DMS 273 treated with DMSO at 0.1 percent for 48 hours (cell line): ENCODE measurements around the gene FPR3.

Experiments used
- DNase-seq: peaks from one replicate; lab custom pipeline; 2025; lab: John Stamatoyannopoulos, UW

Gene FPR3

DNA sequence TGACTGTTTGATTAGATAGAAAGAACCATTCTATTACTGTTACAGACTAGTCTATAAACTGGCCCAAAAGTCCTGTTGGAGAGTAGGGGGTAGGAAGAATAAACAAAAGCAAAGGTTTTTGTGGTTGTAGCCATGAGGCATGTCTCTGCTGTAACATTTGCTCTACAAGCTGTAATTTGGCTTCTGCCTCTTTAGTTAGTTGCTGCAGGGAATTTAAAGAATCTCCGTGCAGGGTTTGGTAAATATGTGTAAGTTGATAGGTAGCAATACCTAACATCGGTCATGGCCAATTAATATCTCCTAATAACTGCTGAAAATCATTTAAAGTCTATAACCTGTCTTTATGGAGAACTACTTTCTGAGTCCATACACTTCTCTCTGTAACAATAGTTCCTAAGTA, 13.0 kb downstream of the FPR3 start:
- no peak for DNase-seq

DNA sequence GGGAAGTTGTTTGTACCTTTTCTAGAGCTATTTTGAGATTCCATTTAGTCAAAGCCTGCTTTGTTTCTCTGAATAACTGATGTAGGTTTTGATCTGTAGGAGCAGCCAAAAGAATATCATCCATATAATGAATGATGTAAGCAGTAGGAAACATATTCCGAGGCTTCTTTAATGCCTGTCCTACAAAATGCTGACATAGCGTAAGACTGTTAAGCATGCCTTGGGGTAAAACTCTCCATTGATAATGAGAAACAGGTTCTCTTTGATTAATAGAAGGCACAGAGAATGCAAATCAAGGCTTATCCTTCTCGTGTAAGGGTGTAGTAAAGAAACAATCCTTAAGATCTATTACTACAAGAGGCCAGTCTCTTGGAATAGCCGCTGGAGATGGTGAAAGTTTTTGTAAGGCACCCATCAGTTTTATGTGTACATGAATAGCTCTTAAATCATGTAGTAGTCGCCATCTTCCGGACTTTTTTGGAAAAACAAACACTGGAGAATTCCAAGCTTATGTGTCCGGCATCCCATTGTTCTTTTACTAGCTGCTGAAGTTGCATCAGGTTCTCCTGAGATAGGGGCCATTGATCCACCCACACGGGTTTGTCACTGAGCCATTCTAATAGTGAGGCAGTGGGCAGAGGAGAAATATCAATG, 13.5 kb downstream of the FPR3 start:
- DNase-seq: no peak

DNA sequence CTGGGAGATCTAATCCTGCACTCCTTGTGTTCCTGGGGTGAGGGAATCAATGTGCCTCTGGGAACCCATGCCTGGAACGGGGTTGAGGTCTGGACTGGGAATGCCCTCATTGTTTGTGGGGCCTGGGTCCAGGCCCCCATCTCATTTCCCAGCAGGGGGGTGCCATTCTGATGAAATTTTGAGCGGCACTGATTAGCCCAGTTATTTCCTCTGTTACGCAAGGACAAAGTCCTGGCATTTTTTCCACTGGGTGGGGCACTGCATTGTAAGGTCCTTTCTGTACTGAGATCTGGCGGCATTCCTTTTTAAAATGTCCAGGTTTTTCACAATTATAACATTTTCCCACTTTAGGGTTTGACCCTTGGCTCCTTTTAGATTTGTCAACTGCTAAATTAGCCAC, 14.8 kb downstream of the FPR3 start:
- no peak for DNase-seq

DNA sequence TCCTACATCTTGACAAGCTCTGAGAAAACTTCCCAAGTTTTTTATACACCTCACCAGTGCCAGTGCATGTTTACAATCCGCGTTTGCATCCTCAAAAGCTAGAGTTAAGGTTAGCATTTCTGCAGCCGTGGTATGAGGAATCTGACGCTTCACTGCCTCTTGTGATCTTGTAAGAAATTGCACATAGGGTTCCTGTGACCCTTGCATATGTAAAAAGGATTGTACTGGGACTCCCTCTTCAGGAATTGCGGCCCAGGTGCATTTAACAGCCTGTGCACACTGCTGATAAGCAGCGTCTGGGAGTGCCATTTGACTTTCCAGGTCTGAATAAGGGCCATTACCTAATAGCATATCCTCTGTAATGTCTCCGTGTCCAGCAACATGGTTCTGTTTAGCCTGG, 15.3 kb downstream of the FPR3 start:
- DNase-seq: no peak

DNA sequence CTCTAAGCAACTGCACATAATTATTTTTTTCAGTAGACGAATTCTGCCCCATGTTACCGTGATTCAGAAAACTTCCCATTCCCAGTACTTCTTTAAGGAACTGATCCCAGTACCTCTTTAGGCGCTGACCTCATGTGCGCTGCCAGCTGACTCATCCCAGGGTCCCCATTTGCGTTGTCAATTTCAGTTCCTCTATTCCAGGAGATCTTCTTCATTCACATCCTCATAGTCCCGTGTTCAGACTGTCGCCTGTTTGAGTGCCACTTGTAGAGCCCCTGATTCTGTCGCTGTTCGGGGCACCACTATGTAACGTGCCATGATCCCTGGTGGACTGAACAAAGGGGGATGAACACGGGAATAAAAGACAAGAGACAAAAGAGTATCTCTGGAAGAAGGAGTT, 16.4 kb downstream of the FPR3 start:
- no peak for DNase-seq

DNA sequence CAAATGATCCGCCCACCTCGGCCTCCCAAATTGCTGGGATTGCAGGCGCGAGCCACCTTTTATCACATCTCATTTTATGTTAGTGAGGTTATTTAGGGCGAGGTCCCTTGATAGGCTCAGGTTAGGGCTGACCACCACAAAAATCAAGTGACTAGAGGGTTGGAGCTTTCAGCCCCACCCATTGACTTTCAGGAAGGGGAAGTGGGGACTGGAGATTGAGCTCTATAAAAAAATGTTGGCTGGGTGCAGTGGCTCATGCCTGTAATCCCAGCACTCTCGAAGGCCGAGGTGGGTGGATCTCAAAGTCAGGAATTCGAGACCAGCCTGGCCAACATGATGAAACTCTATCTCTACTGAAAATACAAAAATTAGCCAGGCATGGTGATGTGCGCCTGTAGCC, 20.1 kb downstream of the FPR3 start:
- no peak for DNase-seq

DNA sequence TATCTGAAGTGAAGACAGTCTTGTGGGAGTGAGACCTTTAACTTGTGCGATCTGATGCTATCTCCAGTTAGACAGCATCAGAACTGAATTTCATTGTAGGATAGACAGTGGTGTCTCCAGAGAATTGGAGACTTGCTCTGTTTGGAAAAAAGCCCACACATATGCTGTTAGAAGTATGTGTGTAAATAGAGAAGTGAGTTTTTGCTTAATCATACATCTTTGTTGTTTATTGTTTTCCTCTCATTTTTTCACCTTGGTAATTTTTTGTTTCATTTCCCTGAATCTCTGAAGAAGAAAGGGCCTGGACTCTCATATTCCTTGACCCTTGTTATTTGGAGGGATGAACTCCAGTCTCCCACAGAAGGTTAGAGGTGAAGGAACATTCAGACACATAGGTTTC, 21.8 kb downstream of the FPR3 start:
- DNase-seq: no peak

DNA sequence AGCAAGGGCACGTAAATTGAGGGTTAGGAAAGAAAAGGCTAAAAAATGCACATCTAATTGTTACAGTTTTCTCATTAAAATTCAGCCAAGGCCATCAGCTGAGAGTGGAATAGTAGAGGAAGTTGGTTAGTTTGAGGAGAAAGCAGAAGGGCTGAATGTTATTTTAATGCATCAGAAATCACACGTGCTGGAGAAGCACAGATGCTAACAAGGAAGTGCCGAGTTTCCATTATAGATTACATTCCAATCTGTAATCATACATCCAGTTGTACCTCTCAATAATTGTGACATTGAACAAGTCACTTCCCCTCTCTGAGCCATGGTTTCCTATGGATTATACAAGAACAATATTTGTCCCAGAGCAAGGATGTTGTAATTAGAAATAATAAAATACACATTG, 25.1 kb downstream of the FPR3 start:
- no peak for DNase-seq

DNA sequence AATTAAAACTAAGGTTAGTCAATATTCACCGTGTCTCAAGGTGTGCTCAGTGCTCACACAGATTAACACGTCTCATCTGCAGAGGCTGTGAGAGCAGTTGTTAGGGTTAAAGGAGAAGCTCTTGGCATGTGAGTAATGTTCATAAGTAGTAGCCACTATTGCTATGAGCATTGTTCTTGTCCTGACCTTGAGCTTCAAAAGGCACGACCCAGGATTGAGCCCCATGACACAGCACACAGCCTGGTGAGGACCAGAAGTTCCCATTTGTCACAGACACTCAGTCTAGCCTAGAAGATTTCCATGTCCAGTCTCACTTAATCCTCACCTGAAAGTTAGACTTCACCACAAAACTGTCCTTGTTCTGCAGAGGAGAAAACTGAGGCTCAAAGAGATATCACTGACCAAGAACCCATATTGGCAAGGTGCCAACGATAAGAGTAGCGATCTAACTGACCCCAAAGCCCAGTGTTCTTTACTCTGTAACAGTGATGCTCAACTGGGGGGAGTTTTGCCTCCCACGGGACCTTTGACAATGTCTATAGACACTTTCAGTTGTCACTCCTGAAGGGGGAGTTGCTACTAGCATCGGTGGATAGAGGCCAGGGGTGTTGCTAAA, 26.0 kb downstream of the FPR3 start:
- no peak for DNase-seq

DNA sequence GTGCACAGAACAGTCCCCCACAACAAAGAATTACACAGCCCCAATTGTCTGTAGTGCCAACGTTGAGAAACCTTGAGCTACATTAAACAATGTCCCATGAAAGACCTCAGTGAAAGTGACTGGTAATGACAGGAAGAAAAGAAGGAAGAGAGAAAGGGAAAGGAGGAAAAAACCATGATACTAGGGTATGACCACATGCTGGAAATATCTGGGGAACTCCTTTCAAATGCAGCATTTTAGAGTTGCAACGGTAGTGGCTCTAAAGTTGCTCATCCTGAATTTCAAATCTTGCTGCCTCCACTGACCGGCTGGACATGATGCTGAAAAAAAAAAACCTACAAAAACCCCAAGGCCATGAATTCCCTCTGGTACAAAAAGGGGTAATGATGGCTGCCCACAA, 26.5 kb downstream of the FPR3 start:
- DNase-seq: no peak

DNA sequence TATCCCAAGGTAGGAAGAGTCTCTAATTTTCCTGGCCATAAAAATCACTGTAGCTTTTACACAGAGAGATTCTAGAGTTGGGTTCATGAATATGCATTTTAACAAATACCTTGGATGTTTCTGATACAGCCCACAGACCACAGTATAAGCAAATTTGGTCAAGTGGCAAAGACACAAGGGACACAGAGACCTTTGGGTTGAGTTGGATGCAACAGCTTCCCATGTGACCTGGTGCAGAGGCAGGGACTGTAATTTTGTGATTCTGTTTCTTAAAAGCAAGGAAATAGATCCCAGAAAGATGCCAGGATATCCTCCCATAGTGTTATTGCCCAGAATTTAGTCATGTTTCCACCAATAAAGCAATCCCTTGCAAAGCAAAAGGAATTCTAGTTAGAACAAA, 27.0 kb downstream of the FPR3 start:
- no peak for DNase-seq

DNA sequence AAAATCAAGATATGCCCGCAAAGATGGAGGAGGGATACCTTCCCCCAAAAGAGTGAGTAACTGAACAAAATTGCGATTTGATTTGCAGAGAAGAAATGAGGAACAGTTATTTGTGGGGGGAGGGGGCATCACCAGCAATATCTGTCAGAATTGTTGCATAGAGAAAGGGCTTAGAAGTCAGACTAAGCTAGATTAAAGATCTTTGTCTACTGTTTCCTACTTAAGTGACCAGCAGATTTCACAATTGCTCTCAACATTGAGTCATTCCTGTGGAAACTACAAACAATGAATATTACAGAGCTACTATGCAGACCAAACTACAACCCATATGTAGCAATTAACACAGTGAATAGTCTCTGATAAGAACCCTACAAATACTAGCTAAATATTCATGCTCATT, 27.4 kb downstream of the FPR3 start:
- DNase-seq: no peak

DNA sequence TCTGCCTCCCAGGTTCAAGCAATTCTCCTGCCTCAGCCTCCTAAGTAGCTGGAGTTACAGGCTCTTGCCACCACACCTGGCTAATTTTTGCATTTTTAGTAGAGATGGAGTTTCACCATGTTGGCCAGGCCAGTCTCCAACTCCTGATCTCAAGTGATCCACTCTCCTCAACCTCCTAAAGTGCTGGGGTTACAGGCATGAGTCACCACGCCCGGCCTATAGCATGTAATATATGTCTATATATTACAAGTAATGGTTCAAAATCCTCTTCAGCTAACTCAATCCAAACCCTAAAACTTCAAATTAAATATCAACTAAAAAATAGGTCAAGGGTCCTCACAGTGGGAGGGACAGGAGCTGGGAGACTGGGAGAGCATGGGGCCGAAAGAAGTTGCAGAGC, 28.0 kb downstream of the FPR3 start:
- DNase-seq: no peak

DNA sequence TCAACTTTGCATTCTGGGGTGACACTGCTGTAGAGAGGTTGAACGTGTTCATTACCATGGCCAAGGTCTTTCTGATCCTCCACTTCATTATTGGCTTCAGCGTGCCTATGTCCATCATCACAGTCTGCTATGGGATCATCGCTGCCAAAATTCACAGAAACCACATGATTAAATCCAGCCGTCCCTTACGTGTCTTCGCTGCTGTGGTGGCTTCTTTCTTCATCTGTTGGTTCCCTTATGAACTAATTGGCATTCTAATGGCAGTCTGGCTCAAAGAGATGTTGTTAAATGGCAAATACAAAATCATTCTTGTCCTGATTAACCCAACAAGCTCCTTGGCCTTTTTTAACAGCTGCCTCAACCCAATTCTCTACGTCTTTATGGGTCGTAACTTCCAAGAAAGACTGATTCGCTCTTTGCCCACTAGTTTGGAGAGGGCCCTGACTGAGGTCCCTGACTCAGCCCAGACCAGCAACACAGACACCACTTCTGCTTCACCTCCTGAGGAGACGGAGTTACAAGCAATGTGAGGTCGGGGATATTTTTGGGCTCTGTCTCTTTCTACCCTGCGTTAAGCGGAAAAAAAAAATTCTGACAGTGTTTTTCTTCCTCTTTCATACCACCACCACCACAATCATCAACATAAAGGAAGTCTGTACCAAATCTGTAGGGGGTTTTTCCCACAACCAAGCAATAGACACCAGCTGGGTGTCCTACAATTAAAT, 29.5 kb downstream of the FPR3 start:
- no peak for DNase-seq

DNA sequence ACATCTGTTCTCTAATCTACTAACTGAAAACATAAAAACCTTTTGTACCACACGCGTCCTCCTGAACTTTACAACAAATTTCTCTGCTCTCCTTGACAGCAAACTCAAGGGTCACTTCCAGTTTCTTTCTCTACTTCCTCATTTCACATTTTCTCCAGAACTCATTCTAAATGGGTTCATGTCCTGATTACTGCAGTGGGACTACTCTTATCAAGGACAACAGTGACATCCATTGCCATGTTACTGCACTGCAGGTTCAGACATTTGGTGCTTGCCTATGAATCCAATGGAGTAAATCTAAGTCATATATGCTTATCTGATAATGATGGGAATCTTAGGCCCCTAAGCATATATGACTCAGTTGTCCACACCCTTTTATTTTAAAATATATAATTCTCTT, 35.3 kb downstream of the FPR3 start:
- DNase-seq: no peak

DNA sequence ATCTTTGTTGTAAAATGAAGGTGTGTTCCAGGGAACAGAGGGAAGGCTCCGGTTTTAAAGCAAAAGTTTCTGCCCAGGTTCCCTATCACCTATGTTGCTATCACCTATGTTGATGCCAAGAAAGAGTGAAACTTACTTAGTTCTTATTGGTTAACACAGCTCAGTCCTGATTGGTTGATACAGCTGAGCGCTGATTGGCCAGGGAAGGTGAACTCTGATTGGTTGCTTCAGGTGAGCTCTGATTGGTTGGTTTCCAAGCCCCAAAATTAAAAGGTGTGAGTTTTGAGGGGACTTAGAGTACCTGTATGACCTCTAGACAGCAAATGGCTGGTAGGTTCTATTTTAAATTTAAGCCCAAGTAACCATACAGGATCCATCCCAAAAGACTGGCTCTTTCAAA, 42.2 kb downstream of the FPR3 start:
- no peak for DNase-seq

DNA sequence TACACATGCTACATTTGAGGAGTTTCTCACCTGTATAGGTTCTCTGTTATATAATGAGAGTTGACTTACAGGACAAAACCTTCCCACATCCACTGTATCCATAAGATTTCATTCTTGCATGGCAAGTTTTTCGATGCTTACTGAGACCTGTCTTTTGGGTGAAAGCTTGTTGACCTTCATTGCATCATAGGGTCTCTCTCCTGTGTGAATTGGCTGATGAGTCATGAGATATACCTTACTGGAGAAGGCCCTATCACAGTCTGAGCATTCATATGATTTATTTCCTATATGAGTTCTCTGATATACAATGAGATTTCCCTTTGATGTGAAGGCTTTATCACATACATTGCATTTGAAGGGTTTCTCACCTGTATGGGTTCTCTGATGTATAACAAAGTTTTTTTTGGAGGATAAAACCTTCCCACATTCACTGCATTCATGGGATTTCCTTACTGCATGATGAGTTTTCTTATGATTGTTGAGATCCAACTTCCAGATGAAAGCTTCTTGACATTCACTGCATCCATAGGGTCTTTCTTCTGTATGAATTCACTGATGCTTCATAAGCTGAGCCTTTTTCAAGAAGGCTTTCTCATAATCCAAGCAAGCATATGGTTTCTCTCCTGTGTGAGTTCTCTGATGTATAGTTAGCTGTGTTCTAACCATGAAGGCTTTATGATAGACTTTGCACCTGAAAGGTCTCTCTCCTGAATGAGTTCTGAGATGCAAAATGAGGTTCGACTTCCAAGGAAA, 67.1 kb downstream of the FPR3 start:
- DNase-seq: no peak

DNA sequence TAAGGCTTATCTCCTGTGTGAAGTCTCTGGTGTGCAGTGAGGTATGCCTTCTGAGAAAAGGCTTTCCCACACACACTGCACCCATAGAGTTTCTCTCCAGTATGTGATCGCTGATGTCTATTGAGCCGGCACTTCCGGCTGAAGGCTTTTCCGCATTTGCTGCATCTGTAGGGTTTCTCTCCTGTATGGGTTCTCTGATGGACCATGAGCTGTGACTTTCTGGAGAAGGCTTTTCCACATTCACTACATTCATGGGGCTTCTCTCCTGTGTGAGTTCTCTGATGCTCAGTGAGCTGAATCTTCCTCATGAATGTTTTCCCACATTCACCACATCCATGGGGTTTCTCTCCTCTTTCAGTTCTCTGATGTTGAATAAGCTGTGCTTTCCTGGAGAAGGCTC, 78.1 kb downstream of the FPR3 start:
- no peak for DNase-seq
